NCI-H2227 (cell line): ENCODE measurements around the gene KDM1A.

Source experiments
- DNase-seq: peaks from one replicate; lab custom pipeline; 2025; ENCODE audit not compliant: unreplicated experiment; lab: John Stamatoyannopoulos, UW

Gene KDM1A

DNA sequence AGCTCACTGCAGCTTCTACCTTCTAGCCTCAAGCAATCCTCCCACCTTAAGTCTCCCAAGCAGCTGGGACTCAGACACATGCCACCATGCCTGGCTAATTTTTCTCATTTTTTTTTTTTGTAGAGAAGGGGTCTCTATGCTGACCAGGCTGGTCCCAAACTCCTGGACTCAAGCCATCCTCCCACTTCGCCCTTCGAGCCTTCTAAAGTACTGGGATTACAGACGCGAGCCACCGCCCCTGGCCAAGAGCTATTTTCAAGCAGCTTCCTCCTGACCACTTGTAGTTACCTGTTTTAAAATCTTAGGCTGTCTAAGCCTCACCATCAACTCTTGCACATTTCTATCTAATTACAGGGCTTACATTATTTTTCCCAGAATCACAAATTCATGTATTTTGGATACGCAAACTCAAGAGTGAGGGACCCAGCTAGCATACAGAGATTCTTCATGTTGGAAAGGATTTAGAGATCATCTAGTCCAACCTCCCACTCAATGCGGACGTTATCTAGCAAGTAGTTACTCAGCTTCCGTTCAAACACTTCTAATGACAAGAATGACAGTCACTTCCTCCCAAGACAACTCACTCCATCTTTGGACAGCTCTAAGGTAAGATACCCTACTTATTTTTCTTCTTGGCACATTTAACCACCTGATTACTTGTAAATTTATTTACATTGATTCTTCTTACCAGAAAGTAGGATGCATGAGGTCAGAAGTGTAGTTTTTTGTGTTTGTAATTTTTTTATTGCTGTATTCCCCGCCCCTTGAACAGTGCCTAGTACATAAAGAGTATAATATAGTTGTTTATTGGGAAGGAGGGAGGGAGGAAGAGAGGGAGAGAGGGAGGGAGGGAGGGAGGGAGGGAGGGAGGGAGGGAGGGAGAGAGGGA, 84.0 kb downstream of the KDM1A start:
- DNase-seq = no peak

DNA sequence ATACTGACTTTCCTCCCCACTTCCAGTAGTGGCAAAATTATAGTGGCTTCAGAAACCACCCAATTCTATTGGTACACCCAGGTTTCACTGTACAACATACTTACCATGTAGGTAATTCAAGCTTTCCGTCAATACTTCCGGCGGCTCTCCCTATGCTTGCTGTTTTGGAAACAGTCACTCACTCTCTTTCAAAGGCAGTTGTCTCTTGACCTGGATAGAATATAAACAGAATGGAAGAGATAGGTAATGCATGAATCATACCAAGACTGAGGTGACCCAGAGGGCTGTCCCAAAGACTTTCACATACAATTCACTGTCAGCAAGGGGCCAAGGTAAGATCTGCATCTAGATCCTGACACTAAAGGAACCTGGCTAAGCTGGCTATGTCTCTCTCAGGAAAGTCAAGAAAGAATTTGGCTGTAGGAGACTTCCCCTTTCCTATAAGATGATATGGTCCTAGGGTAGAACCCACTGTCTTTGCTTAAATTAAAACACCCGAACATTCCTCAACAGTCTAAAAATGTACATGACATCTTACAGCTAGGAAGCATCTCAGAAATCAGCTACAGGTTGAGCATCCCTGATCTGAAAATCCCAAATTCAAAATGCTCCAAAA, 89.8 kb downstream of the KDM1A start:
- DNase-seq = no peak

DNA sequence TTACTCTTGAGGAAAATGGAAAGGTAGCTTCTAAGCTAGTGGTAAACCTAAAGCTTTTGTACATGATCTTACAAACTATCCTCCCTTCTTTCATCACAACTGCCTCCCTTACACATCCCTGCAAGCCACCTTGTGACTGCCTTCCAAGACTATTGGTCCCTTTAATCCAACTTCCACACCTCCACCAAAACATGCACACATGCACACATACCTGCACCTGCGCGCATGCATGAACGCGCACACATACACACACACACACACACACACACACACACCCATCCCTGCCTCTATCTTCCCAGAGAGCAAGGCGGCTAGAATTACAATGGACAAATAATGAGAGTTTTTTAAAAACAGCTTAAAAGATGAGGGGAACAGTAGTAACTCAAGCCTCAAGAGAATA, 91.1 kb downstream of the KDM1A start:
- no peak for DNase-seq

DNA sequence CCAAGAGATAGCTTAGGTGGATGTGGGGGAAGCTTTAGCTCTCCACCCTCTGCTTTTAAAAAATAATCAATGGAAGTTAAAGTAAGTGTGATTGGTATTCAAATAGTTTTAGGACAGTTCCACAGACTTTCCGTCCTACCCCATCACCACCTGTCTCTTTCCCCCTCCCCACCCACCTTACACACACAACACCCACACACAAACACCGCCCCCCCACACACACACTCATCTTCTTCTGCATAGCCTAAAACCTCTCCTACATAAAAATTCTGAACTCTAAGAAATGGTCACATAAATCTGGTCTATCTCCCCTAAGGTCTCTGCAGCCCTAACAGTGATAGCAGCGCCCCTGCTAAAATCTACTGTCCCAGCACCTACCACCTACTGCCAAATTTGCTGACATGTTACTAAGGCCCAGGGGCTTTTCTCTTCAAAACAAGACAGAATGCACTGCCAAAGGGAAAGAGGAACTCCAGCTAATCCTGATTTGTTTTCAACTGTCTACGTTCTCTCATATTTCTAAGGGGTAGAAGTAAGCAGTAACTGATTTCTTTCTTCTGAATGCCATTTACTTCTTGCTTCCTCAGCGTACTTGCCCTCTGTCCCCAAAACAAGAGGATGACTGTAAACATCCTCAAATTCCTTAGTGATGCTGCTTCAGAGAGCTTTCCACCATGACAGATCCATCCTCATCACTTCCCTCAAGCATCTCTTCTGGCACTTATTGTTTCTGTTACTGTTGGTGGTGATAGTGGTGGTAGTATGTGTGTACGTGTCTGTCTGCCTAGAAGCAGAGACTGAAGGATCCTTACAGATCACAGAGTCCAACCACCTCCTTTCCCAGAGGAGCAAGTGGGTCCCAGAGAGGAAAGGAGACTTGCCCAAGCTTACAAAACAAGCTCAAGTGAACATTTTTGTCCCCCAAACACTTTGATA, 92.6 kb downstream of the KDM1A start:
- no peak for DNase-seq

DNA sequence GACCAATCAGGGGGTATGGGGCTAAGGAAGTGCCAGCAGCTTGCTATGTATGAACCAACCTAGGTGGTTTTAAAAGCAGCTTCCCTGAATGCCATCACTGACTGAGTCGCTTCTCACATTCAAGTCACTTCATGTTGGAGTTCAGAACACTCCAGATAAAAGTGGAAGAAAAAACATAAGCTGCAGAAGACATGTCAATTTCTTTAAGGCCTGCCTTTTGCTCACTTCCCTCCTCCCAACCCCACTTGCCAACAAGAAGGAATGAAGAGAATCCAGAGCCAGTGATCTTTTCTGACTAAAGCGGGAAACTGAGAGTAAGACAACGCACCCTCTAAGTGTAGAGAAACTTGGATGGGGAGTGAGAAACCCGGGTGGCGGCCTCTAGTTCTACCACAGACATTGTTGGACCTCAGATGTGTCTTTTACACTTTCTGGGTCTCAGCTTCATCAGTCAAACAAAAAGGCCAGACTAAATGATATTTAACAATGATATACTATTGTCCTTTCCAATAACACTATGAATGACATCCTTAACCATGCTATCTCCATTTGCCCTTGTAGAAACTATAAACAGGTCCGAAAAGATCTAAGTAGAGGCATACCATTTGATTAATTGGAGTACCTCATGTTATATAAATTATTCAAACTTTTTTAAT, 95.3 kb downstream of the KDM1A start:
- no peak for DNase-seq

DNA sequence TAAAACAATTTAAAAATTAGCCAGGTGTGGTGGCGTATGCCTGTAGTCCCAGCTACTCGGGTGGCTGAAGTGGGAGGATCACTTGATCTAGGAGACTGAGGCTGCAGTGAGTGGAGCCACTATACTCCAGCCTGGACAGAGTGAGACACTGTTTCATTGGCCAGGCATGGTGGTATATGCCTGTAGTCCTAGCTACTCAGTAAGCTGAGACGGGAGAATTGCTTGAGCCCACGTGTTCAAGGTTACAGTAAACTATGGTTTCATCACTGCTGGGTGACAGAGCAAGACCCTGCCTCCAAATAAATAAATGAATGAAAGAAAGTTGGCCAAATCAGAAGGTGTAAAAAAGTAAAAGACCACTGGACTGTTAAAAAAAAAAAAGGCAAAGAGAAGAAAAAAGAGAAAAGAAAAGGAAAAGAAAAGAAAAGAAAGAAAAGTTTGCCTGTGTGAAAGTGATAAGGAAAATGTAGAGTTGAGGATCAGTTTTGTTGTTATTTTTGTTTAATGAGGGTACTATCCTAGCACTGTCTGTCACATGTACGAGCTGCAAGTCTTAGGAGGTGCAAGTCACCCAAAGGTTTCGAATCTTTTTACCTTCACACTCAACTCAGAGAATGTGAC, 97.1 kb downstream of the KDM1A start:
- no peak for DNase-seq

DNA sequence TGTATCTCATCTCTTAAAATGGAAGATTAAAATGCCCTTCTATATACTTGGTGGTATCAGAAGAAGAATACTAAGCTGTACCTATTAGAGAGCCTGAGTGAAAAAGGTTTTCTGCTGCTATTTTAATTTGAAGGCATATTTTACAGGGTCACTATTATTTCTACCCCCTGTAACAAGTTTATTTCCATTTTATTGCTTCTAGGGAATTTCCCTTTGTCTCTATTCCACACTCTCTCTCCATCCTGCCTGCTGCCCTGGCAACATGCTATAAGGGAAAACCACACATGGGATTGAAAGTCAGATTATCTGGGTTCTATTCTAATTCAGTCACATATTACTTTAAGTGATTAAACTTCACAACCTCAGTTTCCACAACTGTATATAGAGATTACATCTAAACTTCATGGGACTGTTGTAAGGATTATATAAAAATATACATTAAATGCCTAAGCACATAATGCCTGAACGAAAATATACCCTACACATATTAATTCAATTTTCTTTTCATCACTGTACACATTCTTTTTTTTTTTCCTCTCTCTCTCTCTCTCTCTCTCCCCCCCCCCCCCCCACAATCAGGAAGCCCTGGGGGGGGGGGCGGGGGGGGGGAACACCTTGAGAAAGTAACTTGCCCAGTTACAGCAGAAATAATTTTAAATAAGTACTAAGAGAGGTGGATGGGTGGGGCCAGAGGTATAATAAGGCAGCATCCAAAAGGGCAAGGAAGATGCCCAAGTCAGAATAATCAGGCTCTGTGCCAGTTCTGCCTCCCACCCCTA, 97.8 kb downstream of the KDM1A start:
- DNase-seq = no peak

DNA sequence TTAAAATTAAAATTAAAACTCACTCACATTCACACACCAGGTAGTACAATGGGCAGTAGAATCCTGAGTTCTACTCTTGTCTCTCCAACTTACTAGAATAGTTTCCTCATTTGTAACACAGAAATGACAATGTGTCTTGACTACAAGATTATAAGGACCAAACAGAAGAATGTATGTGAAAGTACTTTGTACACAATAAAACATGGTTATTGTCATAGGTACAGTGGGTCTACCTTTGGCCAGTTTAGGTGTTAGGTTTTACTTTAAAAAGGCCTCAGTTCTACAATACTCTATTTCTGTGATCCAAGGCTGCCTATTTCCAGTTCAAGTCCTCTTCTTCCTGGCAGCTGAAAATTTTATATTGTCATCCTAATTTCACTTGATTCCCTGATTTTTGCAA, 99.1 kb downstream of the KDM1A start:
- DNase-seq = no peak

DNA sequence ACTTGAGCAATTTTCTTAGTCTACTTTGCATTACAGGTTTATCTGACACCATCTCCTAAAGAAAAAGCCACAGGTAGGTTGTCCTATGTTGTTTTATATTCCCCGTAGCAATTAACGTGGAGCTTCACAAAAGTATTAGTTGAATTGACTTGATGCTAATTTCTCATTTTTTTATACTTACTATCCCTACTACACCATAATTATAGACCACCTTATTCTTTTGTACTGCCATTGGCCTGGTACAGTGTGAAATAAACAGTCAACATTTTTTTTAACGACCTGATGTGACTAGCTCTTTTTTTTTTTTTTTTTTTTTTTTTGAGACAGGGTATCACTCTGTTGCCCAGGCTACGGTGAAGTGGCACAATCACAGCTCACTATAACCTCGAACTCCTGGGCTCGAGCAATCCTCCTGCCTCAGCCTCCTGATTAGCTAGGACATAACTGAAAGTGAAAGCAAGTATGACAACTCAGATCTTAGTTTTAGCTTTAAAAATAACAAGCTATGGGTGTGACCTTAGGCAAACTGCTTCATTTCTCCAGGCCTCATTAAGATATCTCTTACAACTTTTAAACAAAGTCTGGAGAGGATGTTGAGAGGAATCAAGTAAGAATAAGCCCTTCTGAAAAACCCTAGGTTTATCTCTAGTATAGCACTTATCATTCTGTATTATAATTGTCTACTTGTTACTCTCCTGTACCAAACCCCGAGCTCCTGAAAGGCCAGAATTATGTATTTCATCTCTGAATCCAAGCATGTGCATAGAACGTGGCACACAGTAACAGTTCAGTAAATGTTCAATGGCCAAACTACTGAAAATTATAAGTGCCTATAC, 99.9 kb downstream of the KDM1A start:
- no peak for DNase-seq

DNA sequence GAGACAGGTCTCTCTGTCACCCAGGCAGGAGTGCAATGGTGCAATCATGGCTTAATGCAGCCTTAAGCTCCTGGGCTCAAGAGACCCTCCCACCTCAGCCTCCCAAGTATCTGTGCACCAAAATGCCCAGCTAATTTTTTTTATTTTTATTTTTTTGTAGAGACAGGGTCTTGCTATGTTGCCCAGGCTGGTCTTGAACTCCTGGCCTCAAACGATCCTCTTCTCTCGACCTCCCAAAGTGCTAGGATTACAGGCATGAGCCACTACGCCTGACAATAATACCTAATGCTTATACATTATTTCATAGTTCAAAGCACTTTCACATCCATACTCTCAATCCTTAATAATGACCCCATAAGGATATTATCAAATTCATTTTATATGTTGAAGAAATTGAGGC, 101.1 kb downstream of the KDM1A start:
- no peak for DNase-seq

DNA sequence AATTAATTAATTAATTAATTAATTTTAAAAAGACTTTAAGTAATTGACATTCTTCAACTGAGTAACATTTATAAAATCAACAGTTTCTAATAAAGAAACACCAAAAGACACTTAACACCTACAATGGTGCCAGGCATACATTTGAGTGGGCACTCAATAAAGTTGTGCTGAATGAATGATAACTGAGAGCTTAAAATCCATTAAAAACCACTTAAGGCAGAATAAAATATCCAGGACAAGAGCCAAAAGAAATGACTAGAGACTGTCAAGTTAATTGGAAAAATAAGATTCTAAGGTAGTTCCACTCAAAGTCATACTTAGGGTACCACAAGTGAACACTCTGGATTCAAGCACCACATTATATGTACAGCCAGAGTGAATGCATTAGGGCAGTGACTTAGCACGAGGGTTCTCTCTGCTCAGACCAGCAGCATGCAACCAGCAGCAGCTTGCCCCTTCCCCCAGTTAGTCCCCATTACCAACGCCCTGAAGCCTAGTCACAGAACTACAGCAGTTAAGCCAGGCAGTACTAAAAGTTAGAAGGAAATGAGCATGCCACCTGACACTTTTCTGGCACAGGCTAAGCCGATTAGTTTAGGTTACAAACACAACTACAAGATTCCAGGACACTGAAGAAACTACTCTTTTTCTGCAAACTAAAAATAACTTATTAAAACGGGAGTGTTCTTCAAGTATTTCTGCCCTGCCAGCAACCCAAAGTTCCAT, 102.9 kb downstream of the KDM1A start:
- DNase-seq = no peak

DNA sequence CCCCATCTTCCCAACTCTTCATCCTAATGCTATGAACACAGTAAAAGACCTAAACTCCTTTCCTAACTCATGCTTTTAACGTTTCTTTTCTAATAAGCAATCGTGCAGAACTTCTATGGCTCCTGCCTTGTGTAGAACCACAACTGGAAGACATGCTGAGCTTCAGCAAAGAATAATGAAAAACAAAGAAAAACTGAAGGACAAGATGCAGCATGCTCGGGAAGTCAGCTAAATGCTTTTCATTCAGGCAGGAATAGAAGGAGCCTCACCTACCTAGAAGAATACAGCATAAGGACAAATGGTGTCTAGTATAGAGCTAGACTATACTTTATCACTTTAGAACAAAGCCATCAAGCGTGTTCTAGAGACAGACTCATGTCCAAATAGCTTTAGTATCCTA, 103.5 kb downstream of the KDM1A start:
- no peak for DNase-seq

DNA sequence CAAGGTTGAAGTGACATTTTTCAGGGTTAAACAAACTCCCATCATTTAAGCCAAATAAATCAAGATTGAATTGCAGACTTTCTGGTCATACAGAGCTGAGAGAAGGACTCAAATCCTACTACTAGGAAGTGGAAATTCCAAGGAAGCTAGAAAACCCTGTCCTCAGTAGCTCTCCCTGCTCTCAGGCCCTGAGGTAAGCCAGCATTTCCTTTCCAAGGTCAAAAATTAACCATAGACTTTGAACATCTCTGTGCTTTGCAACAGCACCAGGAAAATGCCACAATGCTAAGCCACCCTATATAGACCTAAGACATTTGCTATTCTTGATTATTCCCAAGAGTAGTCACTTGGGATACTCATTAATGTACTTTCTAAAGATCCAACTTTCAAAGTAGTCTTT, 104.3 kb downstream of the KDM1A start:
- DNase-seq = no peak

DNA sequence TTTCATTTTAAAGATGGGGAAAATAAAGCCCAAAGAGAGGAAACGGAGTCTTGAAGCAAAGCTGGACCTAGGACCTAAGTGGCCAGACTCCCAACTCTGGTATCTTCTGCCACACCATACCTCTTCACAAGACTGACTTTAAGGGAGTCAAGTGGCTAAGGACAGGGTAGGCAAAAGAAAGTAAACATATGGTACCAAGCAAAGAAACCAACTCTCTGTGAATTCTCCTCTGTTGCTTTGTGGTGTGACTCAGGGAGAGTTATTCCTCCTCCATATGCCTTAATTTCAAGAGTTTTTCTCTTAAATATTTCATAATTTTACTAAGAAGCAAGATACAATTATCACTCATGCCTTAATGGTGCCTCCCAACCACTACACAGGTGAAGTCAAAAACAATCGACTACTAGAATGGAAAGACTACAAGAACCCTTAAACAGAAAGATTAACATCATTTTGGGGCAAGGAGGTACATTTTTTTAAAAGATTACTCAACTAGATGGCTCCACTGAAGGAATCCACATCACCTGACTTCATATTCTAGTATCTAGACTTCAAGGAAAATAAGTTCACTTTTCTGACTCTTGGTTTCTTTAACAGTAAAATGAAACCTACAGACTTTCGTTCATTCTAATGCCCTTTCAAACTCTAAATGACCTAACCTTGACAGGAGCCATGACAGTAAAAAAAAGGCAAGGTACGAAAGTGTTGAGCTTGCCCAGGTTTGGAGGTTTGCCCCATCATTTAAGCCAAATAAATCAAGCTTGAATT, 105.2 kb downstream of the KDM1A start:
- no peak for DNase-seq

DNA sequence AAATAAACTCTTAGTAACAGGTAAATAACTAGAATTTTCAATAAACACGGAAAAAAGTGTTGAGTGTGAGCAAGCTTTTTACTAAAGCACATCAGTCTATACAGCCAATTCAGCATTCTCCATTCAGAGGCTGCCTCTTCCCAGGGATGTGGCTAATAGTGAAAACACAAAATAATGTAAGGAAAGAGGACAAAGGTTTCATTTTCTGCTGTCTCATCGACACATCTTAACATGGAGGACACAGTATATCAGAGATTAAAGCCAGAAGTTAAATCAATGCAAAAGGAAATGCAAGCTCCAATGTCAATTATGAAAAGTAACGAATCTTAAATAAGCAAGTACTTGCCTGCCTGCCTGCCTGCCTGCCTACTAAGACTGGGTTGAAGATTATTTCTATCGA, 106.2 kb downstream of the KDM1A start:
- DNase-seq = no peak

DNA sequence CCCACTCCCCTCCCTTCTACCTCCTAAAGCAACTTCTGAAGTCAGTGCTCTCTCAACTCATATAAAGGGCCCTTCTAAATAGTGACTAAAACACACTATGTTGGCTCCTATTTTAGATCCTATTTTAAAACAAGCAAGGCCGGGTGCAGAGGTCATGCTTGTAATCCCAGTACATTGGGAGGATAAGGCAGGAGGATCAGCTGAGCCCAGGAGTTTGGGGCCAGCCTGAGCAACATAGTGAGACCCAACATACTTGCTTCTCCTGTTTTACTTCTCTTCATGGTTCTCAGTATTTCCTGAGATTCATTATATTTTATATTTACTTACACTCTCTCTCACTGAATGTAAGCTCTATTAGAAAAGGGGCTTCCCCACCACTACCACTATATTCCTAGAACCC, 106.9 kb downstream of the KDM1A start:
- DNase-seq = no peak

DNA sequence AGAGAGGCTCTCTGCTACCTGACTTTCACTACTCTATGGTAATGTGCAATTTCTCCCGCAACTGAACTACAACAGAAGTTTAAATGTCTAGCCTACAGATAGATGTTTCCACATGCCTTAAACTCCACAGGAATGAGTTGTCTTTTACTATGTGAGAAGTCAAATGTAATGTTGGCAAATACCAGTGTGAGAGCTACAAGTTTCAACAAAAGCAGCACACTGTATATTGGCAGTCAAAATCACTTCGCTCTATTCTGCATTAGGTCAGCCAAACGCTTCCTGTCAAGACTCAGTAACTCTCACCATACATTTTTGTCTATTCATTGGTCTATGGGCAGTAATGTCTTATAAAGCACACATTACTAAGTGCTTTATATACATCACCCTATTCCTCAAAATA, 107.5 kb downstream of the KDM1A start:
- DNase-seq = no peak

DNA sequence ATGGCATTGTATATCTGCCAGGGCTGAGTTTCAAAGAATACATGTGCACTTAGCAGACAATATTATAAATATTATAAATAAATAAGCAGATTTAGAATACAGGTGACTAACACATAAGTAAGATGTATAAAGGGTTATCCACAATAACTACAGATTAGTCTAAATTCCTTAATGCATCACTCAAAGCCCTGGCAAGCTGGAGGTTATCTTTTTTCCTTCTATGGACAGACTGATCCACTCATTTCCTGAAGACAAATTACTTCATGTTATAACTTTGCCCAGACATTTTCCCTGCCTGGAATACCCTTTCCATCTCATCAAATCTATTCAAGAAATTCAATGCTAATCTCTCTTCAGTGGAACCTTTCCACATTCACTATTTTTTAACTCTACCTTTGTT, 110.6 kb downstream of the KDM1A start:
- DNase-seq = no peak
